Activated naive CD4-positive, alpha-beta T cell treated with anti-CD3 and anti-CD28 coated beads, Interleukin-2, amount 10 ng/mL, durations not matched to agents 7 days and 5 days (primary cell): ENCODE data around the gene PAWR.
"Not testable (repeated sequence)": the region's sequence is repeated elsewhere in the genome, so short reads cannot be mapped to it uniquely, and the experiment has no call there.

ENCODE experiments used
- CTCF ChIA-PET: fragments of 350-600 bp; sonication (Branson Sonifier 250); formaldehyde crosslinking; loops from one replicate; lab custom pipeline; 2021; ENCODE audit warnings: antibody characterized with exemption; lab: Charles Lee
- DNase-seq: peaks from one replicate; pipeline ENCODE4 v3.0.0-alpha.2; 2020
- H3K27ac Mint-ChIP-seq: one replicate; pipeline ENCODE4 v1.8.0; 2021; ENCODE audit warnings: mild to moderate bottlenecking, moderate library complexity, mixed read lengths
- H3K27me3 Mint-ChIP-seq: one replicate; pipeline ENCODE4 v1.8.0; 2021; ENCODE audit warnings: mild to moderate bottlenecking, mixed read lengths
- H3K36me3 Mint-ChIP-seq: one replicate; pipeline ENCODE4 v1.8.0; 2021; ENCODE audit warnings: mixed read lengths
- H3K4me1 Mint-ChIP-seq: one replicate; pipeline ENCODE4 v1.8.0; 2021; ENCODE audit warnings: mixed read lengths
- H3K4me3 Mint-ChIP-seq: one replicate; pipeline ENCODE4 v1.8.0; 2021; ENCODE audit warnings: mild to moderate bottlenecking, moderate library complexity, mixed read lengths
- H3K9me3 Mint-ChIP-seq: one replicate; pipeline ENCODE4 v1.8.0; 2021; ENCODE audit warnings: mixed read lengths

PAWR gene

GRCh38 chr12:79566452-79567174 is 124.2 kb downstream of the PAWR start:
- Mint-ChIP-seq H3K27ac (no peak overlapping the region), H3K4me1 (no peaks in the 10 kb centered on the region), H3K9me3 (peaks cover 7% of the 10 kb centered on the region), H3K36me3 (no peaks in the 10 kb centered on the region), H3K4me3 (no peak overlapping the region), H3K27me3 (no peaks in the 10 kb centered on the region)
- CTCF ChIA-PET, result interaction anchor here (0.9 kb wide), 1 partner anchor 170 kb away, joined by 3 read pairs; no protein-coding TSS in a partner anchor
- no peak for DNase-seq

GRCh38 chr12:79564727-79565350 is 125.9 kb downstream of the PAWR start:
- H3K9me3 Mint-ChIP-seq, H3K4me1 Mint-ChIP-seq, H3K27me3 Mint-ChIP-seq, H3K27ac Mint-ChIP-seq, CTCF ChIA-PET, DNase-seq, H3K36me3 Mint-ChIP-seq, H3K4me3 Mint-ChIP-seq: not testable (repeated sequence)

GRCh38 chr12:79563021-79563740 is 127.6 kb downstream of the PAWR start:
- Mint-ChIP-seq H3K36me3 (no peaks in the 10 kb centered on the region), H3K9me3 (peaks cover 3% of the 10 kb centered on the region), H3K27me3 (no peaks in the 10 kb centered on the region), H3K27ac (no peak overlapping the region), H3K4me3 (no peak overlapping the region), H3K4me1 (no peaks in the 10 kb centered on the region)
- DNase-seq, result no peak
- CTCF ChIA-PET, result interaction anchor here (0.8 kb wide), 1 partner anchor 16 kb away, joined by 3 read pairs; no protein-coding TSS in a partner anchor

GRCh38 chr12:79561401-79562132 is 129.2 kb downstream of the PAWR start:
- no peak overlapping the region for H3K27ac Mint-ChIP-seq
- CTCF ChIA-PET, result no interaction called here
- H3K9me3 Mint-ChIP-seq, result peaks cover 3% of the 10 kb centered on the region
- H3K4me1 Mint-ChIP-seq, result no peaks in the 10 kb centered on the region
- no peak for DNase-seq
- H3K4me3 Mint-ChIP-seq, result no peak overlapping the region
- no peaks in the 10 kb centered on the region for H3K36me3 Mint-ChIP-seq
- no peaks in the 10 kb centered on the region for H3K27me3 Mint-ChIP-seq

GRCh38 chr12:79560225-79560889 is 130.4 kb downstream of the PAWR start:
- Mint-ChIP-seq H3K36me3 (no peaks in the 10 kb centered on the region), H3K4me3 (no peak overlapping the region), H3K27ac (no peak overlapping the region), H3K27me3 (no peaks in the 10 kb centered on the region), H3K4me1 (no peaks in the 10 kb centered on the region), H3K9me3 (no peaks in the 10 kb centered on the region)
- CTCF ChIA-PET, result no interaction called here
- DNase-seq, result no peak

GRCh38 chr12:79559591-79559990 is 131.2 kb downstream of the PAWR start:
- Mint-ChIP-seq H3K27ac (no peak overlapping the region), H3K27me3 (no peaks in the 10 kb centered on the region), H3K4me3 (no peak overlapping the region), H3K9me3 (no peaks in the 10 kb centered on the region), H3K4me1 (no peaks in the 10 kb centered on the region), H3K36me3 (no peaks in the 10 kb centered on the region)
- DNase-seq, result no peak
- CTCF ChIA-PET, result no interaction called here

- Mint-ChIP-seq H3K27ac (no peak overlapping the region), H3K36me3 (no peaks in the 10 kb centered on the region), H3K9me3 (no peaks in the 10 kb centered on the region), H3K4me3 (no peak overlapping the region), H3K4me1 (no peaks in the 10 kb centered on the region), H3K27me3 (no peaks in the 10 kb centered on the region)
- CTCF ChIA-PET, result no interaction called here
- no peak for DNase-seq
Measured at GRCh38 chr12:79558924-79559469, 131.8 kb downstream of the PAWR start.

GRCh38 chr12:79557690-79558315 is 133.0 kb downstream of the PAWR start:
- no peaks in the 10 kb centered on the region for H3K27me3 Mint-ChIP-seq
- H3K27ac Mint-ChIP-seq, result no peak overlapping the region
- no peaks in the 10 kb centered on the region for H3K9me3 Mint-ChIP-seq
- no peak for DNase-seq
- CTCF ChIA-PET, result no interaction called here
- H3K36me3 Mint-ChIP-seq, result no peaks in the 10 kb centered on the region
- no peaks in the 10 kb centered on the region for H3K4me1 Mint-ChIP-seq
- no peak overlapping the region for H3K4me3 Mint-ChIP-seq

GRCh38 chr12:79555028-79555925 is 135.5 kb downstream of the PAWR start:
- no peak overlapping the region for H3K27ac Mint-ChIP-seq
- no peaks in the 10 kb centered on the region for H3K36me3 Mint-ChIP-seq
- CTCF ChIA-PET, result no interaction called here
- no peaks in the 10 kb centered on the region for H3K27me3 Mint-ChIP-seq
- no peaks in the 10 kb centered on the region for H3K4me1 Mint-ChIP-seq
- DNase-seq, result no peak
- H3K9me3 Mint-ChIP-seq, result no peaks in the 10 kb centered on the region
- no peak overlapping the region for H3K4me3 Mint-ChIP-seq

- no peaks in the 10 kb centered on the region for H3K27me3 Mint-ChIP-seq
- CTCF ChIA-PET, result no interaction called here
- no peak overlapping the region for H3K27ac Mint-ChIP-seq
- no peaks in the 10 kb centered on the region for H3K36me3 Mint-ChIP-seq
- H3K4me1 Mint-ChIP-seq, result no peaks in the 10 kb centered on the region
- DNase-seq, result no peak
- no peak overlapping the region for H3K4me3 Mint-ChIP-seq
- H3K9me3 Mint-ChIP-seq, result no peaks in the 10 kb centered on the region
Measured at GRCh38 chr12:79553863-79554574, 136.7 kb downstream of the PAWR start.

GRCh38 chr12:79552192-79552591 is 138.6 kb downstream of the PAWR start:
- DNase-seq, result no peak
- CTCF ChIA-PET, result no interaction called here
- no peaks in the 10 kb centered on the region for H3K9me3 Mint-ChIP-seq
- H3K4me3 Mint-ChIP-seq, result no peak overlapping the region
- H3K4me1 Mint-ChIP-seq, result no peaks in the 10 kb centered on the region
- no peaks in the 10 kb centered on the region for H3K36me3 Mint-ChIP-seq
- H3K27me3 Mint-ChIP-seq, result peaks cover 5% of the 10 kb centered on the region
- no peak overlapping the region for H3K27ac Mint-ChIP-seq

- no peaks in the 10 kb centered on the region for H3K36me3 Mint-ChIP-seq
- CTCF ChIA-PET, result no interaction called here
- DNase-seq, result no peak
Measured at GRCh38 chr12:79549531-79550271, 141.1 kb downstream of the PAWR start.

More at GRCh38 chr12:79549531-79550271, 141.1 kb downstream of the PAWR start:
- Mint-ChIP-seq H3K27me3 (peaks cover 5% of the 10 kb centered on the region), H3K4me1 (no peaks in the 10 kb centered on the region), H3K27ac (no peak overlapping the region), H3K9me3 (no peaks in the 10 kb centered on the region), H3K4me3 (no peak overlapping the region)
